Stomach (tissue), 4 donors: ENCODE results near the gene PDE8B.

ENCODE experiments used
- CTCF ChIP-seq, 7 experiments: fragments of 450-650 bp in 4 of 7; fragments of 200-600 bp in 3 of 7; sonication (generic) in 3 of 7; IDR thresholded peaks; one replicate each; pipeline ENCODE4 v1.5.1; 2016 to 2019; ENCODE audit warnings: antibody characterized with exemption in 7 of 7, control low read depth in 2 of 7, mild to moderate bottlenecking in 1 of 7
- POLR2A ChIP-seq, 4 donors: fragments of 450-650 bp; IDR thresholded peaks; one replicate each; pipeline ENCODE4 v1.6.1; 2016; ENCODE audit warnings: antibody characterized with exemption in 4 of 4, control low read depth in 2 of 4, mild to moderate bottlenecking in 1 of 4, moderate library complexity in 1 of 4

- TF ChIP-seq CTCF (IDR thresholded peaks at IDR 0.05) (no peak), POLR2A (IDR thresholded peaks at IDR 0.05) (no peak)
Observed at GRCh38 chr5:77397686-77398292, 187.3 kb downstream of the PDE8B start.
